HepG2 (cell line): ENCODE data around the gene SLC35F6. TPM values are rescaled to one million over a fixed set of nuclear protein-coding genes. Genes with fewer than 3 reads are reported as not detected.
A peak's percentile ranks its signal among the peaks of the same experiment; 100 is the strongest.

Experiments used
- ARID2 ChIP-seq: sonication (generic); formaldehyde crosslinking; IDR thresholded peaks from 2 replicates; pipeline ENCODE4 v1.8.1; 2022; ENCODE audit warnings: mild to moderate bottlenecking, missing genetic modification reagents, borderline replicate concordance
- ATF7-NPFF ChIP-seq: sonication (generic); formaldehyde crosslinking; IDR thresholded peaks from 2 replicates; pipeline ENCODE4 v1.8.1; 2023; ENCODE audit warnings: mild to moderate bottlenecking, low read depth, missing genetic modification reagents, moderate library complexity
- FLYWCH1 ChIP-seq: sonication (generic); formaldehyde crosslinking; IDR thresholded peaks from 2 replicates; pipeline ENCODE4 v1.8.1; 2023; ENCODE audit warnings: mild to moderate bottlenecking, missing genetic modification reagents
- GATAD2A ChIP-seq: IDR thresholded peaks from 2 replicates; pipeline ENCODE4 v1.6.1; 2016
- GFI1 ChIP-seq: sonication (generic); formaldehyde crosslinking; IDR thresholded peaks from 2 replicates; pipeline ENCODE4 v1.5.0; 2020; ENCODE audit warnings: missing genetic modification reagents, mild to moderate bottlenecking, borderline replicate concordance
- GTF3A ChIP-seq: sonication (generic); formaldehyde crosslinking; conservative IDR thresholded peaks from 2 replicates; pipeline ENCODE4 v1.4.0; 2020; ENCODE audit warnings: mild to moderate bottlenecking, missing genetic modification reagents
- HNRNPH1 ChIP-seq: fragments of 200-400 bp; formaldehyde crosslinking; optimal IDR thresholded peaks from 2 replicates; pipeline ENCODE3; 2017; ENCODE audit warnings: mild to moderate bottlenecking, low read depth, low read length
- ISX ChIP-seq: sonication (generic); formaldehyde crosslinking; conservative IDR thresholded peaks from 2 replicates; pipeline ENCODE4 v1.5.0; 2020; ENCODE audit warnings: missing genetic modification reagents
- POLR2G ChIP-seq: fragments of 200-400 bp; formaldehyde crosslinking; IDR thresholded peaks from 2 replicates; pipeline ENCODE4 v1.6.1; 2018; ENCODE audit warnings: mild to moderate bottlenecking, low read depth, low read length, moderate library complexity
- RXRA ChIP-seq: sonication (generic); formaldehyde crosslinking; IDR thresholded peaks from 2 replicates; pipeline ENCODE4 v1.5.1; 2020; ENCODE audit warnings: missing genetic modification reagents
- TCF7 ChIP-seq: sonication (generic); IDR thresholded peaks from 2 replicates; pipeline ENCODE4 v1.6.1; 2016; ENCODE audit warnings: antibody characterized with exemption, low read depth
- XRCC5 ChIP-seq: fragments of 200-400 bp; formaldehyde crosslinking; optimal IDR thresholded peaks from 2 replicates; pipeline ENCODE3; 2017; ENCODE audit warnings: mild to moderate bottlenecking, low read length
- ZBTB1 ChIP-seq: sonication (generic); formaldehyde crosslinking; IDR thresholded peaks from 2 replicates; pipeline ENCODE4 v1.4.0; 2020; ENCODE audit warnings: missing genetic modification reagents, borderline replicate concordance
- ZFP41 ChIP-seq: sonication (generic); formaldehyde crosslinking; IDR thresholded peaks from 2 replicates; pipeline ENCODE4 v1.4.0; 2020; ENCODE audit warnings: mild to moderate bottlenecking, missing genetic modification reagents, borderline replicate concordance
- ZNF143 ChIP-seq: sonication (generic); formaldehyde crosslinking; IDR thresholded peaks from 2 replicates; pipeline ENCODE4 v1.4.0; 2020; ENCODE audit warnings: missing genetic modification reagents
- ZNF17 ChIP-seq: sonication (generic); formaldehyde crosslinking; IDR thresholded peaks from 2 replicates; pipeline ENCODE4 v1.5.0; 2020; ENCODE audit warnings: mild to moderate bottlenecking, missing genetic modification reagents
- ZNF382 ChIP-seq: sonication (generic); formaldehyde crosslinking; IDR thresholded peaks from 2 replicates; pipeline ENCODE4 v1.5.0; 2020; ENCODE audit warnings: missing genetic modification reagents, mild to moderate bottlenecking, borderline replicate concordance
- ZNF605 ChIP-seq: sonication (generic); formaldehyde crosslinking; IDR thresholded peaks from 2 replicates; pipeline ENCODE4 v1.8.0; 2022; ENCODE audit warnings: mild to moderate bottlenecking, missing genetic modification reagents
- ZNF616 ChIP-seq: sonication (generic); formaldehyde crosslinking; IDR thresholded peaks from 2 replicates; pipeline ENCODE4 v1.5.0; 2020; ENCODE audit warnings: low read depth, mild to moderate bottlenecking, missing genetic modification reagents
- ZNF790 ChIP-seq: sonication (generic); formaldehyde crosslinking; IDR thresholded peaks from 2 replicates; pipeline ENCODE4 v1.8.0; 2022; ENCODE audit warnings: missing genetic modification reagents, mild to moderate bottlenecking, borderline replicate concordance
- ZNF816 ChIP-seq: sonication (generic); formaldehyde crosslinking; IDR thresholded peaks from 2 replicates; pipeline ENCODE4 v1.8.0; 2022; ENCODE audit warnings: missing genetic modification reagents, mild to moderate bottlenecking, borderline replicate concordance
- ZZZ3 ChIP-seq: sonication (generic); formaldehyde crosslinking; IDR thresholded peaks from 2 replicates; pipeline ENCODE4 v1.4.0; 2020; ENCODE audit warnings: missing genetic modification reagents, mild to moderate bottlenecking, borderline replicate concordance
- polyA plus RNA-seq, 8 experiments: library from polyadenylated mRNA; depleted of rRNA in 3 of 8; stranded (reverse) in 7 of 8; unstranded in 1 of 8; fragments of >200 nt; fragmentation: Illumina TruSeq in 4 of 8; extraction: Trizol in 4 of 8; gene quantifications; 2 replicates each; pipeline versions ENCODE4 v1.2.1 to v1.2.3, GENCODE V29; 2011 to 2016; ENCODE audit warnings: low read depth in 4 of 8, missing spikeins in 1 of 8, mixed read lengths in 1 of 8; ENCODE audit not compliant: insufficient read depth in 1 of 8
- total RNA-seq, 5 experiments: library from RNA; depleted of rRNA; stranded (reverse); fragments of >200 nt; fragmentation: Illumina TruSeq; extraction: Trizol; gene quantifications; 2 replicates each; pipeline ENCODE4 v1.2.3, GENCODE V29; 2016; ENCODE audit warnings: low read depth in 1 of 5
- TF ChIP-seq, protein P1 (sequence below): IDR thresholded peaks from 2 replicates; pipeline ENCODE4 v1.6.1; 2016; ENCODE audit warnings: low read depth, control low read depth
- TF ChIP-seq, protein P2 (sequence below): sonication (generic); formaldehyde crosslinking; IDR thresholded peaks from 2 replicates; pipeline ENCODE4 v1.5.0; 2020; ENCODE audit warnings: mild to moderate bottlenecking, low read depth, missing genetic modification reagents, borderline replicate concordance
- TF ChIP-seq, protein P3 (sequence below): sonication (generic); formaldehyde crosslinking; conservative IDR thresholded peaks from 2 replicates; pipeline ENCODE4 v1.8.0; 2022; ENCODE audit warnings: mild to moderate bottlenecking, moderate library complexity, missing genetic modification reagents
- TF ChIP-seq, protein P4 (sequence below): sonication (generic); formaldehyde crosslinking; IDR thresholded peaks from 2 replicates; pipeline ENCODE4 v1.4.0; 2020; ENCODE audit warnings: missing genetic modification reagents

Gene SLC35F6
- total and polyA plus RNA-seq, 2 of the 13 experiments (the other 11 are each of a cell fraction or from before 2014, with no cell fraction given): 15.2 to 21.2 TPM

DNA sequence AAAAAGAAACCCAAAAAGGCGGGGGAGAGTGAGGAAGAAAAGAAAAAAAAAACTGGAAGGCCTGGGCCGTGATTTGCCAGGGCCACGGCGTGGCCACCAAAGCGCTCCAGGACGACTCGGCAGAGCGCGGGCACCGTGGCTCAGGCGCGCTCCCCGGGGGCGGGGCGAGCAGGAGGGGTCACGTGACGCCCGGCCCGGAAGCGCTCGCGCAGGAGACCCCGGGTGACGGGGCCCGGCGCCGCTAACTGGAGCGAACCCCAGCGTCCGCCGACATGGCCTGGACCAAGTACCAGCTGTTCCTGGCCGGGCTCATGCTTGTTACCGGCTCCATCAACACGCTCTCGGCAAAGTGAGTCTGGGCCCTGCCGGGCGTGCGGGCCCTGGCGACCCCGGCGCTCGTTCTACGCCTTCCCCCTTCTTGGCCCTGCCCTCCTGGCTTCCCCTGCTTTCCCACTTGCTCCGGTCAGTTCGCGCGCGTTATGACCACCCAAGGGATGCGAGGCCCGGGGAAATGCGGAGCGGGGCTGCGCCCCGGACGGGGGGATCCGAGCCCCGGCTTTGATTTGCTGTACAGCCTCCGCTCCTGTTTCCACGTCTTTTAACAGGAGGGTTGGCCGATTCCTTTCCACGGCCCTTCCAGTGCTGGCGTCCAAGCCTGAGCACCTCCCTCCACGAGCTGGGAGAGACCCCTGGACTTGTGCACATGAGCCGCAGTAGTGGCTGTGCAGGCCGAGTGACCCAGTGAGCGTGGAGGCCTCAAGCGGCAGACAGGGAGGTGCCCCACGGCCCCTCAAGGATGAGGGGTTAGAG lies at the start of gene SLC35F6 (continued):
- TF ChIP-seq ZNF143 (CRISPR knock-in tag) (peak; percentile 45; the same call in 1 of the 2 replicates), ZNF790 (peak; percentile 77; the same call in 1 of the 2 replicates), ZNF616 (CRISPR knock-in tag) (no peak), ISX (CRISPR knock-in tag) (no peak), FLYWCH1 (CRISPR knock-in tag) (no peak), GATAD2A (CRISPR knock-in tag) (peak; percentile 48; the same call in 1 of the 2 replicates), ZFP41 (peak; percentile 77; the same call in 1 of the 2 replicates), GTF3A (CRISPR knock-in tag) (no peak), GFI1 (CRISPR knock-in tag) (0 out of 2 replicates have a peak, but pooled peaks have one; percentile 43), HNRNPH1 (no peak), ZNF17 (CRISPR knock-in tag) (peak; percentile 34; the same call in 1 of the 2 replicates), ATF7-NPFF (CRISPR knock-in tag) (peak; percentile 83), TCF7 (no peak), POLR2G (peak; percentile 89), ZNF382 (CRISPR knock-in tag) (no peak), XRCC5 (peak; percentile 14), ZNF816 (CRISPR knock-in tag) (no peak), ZBTB1 (CRISPR knock-in tag) (no peak), ARID2 (peak; percentile 85; the same call in 1 of the 2 replicates), ZZZ3 (CRISPR knock-in tag) (no peak), RXRA (CRISPR knock-in tag) (peak; percentile 79), ZNF605 (CRISPR knock-in tag) (0 out of 2 replicates have a peak, but pooled peaks have one; percentile 29)
- TF ChIP-seq, protein P1, sequence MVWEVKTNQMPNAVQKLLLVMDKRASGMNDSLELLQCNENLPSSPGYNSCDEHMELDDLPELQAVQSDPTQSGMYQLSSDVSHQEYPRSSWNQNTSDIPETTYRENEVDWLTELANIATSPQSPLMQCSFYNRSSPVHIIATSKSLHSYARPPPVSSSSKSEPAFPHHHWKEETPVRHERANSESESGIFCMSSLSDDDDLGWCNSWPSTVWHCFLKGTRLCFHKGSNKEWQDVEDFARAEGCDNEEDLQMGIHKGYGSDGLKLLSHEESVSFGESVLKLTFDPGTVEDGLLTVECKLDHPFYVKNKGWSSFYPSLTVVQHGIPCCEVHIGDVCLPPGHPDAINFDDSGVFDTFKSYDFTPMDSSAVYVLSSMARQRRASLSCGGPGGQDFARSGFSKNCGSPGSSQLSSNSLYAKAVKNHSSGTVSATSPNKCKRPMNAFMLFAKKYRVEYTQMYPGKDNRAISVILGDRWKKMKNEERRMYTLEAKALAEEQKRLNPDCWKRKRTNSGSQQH (CRISPR knock-in tag): no peak; the same call in 1 of the 2 replicates
- TF ChIP-seq, protein P2, sequence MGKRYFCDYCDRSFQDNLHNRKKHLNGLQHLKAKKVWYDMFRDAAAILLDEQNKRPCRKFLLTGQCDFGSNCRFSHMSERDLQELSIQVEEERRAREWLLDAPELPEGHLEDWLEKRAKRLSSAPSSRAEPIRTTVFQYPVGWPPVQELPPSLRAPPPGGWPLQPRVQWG (CRISPR knock-in tag): no peak
- TF ChIP-seq, protein P3, sequence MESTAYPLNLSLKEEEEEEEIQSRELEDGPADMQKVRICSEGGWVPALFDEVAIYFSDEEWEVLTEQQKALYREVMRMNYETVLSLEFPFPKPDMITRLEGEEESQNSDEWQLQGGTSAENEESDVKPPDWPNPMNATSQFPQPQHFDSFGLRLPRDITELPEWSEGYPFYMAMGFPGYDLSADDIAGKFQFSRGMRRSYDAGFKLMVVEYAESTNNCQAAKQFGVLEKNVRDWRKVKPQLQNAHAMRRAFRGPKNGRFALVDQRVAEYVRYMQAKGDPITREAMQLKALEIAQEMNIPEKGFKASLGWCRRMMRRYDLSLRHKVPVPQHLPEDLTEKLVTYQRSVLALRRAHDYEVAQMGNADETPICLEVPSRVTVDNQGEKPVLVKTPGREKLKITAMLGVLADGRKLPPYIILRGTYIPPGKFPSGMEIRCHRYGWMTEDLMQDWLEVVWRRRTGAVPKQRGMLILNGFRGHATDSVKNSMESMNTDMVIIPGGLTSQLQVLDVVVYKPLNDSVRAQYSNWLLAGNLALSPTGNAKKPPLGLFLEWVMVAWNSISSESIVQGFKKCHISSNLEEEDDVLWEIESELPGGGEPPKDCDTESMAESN: peak; percentile 72; the same call in 1 of the 2 replicates
- TF ChIP-seq, protein P4, sequence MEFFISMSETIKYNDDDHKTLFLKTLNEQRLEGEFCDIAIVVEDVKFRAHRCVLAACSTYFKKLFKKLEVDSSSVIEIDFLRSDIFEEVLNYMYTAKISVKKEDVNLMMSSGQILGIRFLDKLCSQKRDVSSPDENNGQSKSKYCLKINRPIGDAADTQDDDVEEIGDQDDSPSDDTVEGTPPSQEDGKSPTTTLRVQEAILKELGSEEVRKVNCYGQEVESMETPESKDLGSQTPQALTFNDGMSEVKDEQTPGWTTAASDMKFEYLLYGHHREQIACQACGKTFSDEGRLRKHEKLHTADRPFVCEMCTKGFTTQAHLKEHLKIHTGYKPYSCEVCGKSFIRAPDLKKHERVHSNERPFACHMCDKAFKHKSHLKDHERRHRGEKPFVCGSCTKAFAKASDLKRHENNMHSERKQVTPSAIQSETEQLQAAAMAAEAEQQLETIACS (CRISPR knock-in tag): peak; percentile 97
